PFSK-1 (cell line): Measurements from ENCODE around the gene LAMB1.

Experiments used
- FOXP2 ChIP-seq: optimal IDR thresholded peaks from 2 replicates; pipeline ENCODE3; 2011; ENCODE audit warnings: borderline replicate concordance, control low read depth, inconsistent platforms; ENCODE audit not compliant: insufficient read depth; ENCODE audit errors: extremely low read length, extremely low read depth
- POLR2AphosphoS5 ChIP-seq: IDR thresholded peaks from 2 replicates; pipeline ENCODE4 v1.6.1; 2012; ENCODE audit warnings: low read depth, mild to moderate bottlenecking, control low read depth, low read length, moderate library complexity
- SIN3A ChIP-seq: IDR thresholded peaks from 2 replicates; pipeline ENCODE4 v1.6.1; 2012; ENCODE audit warnings: mild to moderate bottlenecking, low read length, moderate library complexity, borderline replicate concordance; ENCODE audit not compliant: insufficient read depth
- TAF1 ChIP-seq: IDR thresholded peaks from 2 replicates; pipeline ENCODE4 v1.6.1; 2012; ENCODE audit warnings: low read length, control low read depth, borderline replicate concordance; ENCODE audit not compliant: insufficient read depth
- TF ChIP-seq, protein P1 (sequence below), 2 experiments: IDR thresholded peaks; 2 replicates each; pipeline versions ENCODE4 v1.6.1 to v1.8.0; 2011 to 2012; ENCODE audit warnings: low read depth in 2 of 2, low read length in 2 of 2, control low read depth in 1 of 2, inconsistent platforms in 1 of 2, mild to moderate bottlenecking in 1 of 2, moderate library complexity in 1 of 2; ENCODE audit not compliant: insufficient read depth in 1 of 2

The LAMB1 gene

DNA sequence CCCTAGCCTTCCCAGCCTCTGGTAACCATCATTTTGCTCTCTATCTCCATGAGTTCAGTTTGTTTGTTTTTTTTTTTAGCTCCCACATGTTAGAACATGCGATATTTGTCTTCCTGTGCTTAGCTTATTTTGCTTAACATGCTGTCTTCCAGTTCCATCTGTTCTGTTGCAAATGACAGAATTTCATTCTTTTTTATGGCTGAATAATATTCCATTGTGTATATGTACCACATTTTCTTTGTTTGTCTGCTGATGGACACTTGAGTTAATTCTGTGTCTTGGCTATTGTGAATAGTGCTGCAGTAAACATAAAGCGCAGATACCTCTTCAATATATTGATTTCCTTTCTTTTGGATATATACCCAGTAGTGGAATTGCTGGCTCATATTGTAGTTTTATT lies 91.0 kb downstream of the LAMB1 start:
- no peak for TF ChIP-seq SIN3A
- TF ChIP-seq, protein P1, sequence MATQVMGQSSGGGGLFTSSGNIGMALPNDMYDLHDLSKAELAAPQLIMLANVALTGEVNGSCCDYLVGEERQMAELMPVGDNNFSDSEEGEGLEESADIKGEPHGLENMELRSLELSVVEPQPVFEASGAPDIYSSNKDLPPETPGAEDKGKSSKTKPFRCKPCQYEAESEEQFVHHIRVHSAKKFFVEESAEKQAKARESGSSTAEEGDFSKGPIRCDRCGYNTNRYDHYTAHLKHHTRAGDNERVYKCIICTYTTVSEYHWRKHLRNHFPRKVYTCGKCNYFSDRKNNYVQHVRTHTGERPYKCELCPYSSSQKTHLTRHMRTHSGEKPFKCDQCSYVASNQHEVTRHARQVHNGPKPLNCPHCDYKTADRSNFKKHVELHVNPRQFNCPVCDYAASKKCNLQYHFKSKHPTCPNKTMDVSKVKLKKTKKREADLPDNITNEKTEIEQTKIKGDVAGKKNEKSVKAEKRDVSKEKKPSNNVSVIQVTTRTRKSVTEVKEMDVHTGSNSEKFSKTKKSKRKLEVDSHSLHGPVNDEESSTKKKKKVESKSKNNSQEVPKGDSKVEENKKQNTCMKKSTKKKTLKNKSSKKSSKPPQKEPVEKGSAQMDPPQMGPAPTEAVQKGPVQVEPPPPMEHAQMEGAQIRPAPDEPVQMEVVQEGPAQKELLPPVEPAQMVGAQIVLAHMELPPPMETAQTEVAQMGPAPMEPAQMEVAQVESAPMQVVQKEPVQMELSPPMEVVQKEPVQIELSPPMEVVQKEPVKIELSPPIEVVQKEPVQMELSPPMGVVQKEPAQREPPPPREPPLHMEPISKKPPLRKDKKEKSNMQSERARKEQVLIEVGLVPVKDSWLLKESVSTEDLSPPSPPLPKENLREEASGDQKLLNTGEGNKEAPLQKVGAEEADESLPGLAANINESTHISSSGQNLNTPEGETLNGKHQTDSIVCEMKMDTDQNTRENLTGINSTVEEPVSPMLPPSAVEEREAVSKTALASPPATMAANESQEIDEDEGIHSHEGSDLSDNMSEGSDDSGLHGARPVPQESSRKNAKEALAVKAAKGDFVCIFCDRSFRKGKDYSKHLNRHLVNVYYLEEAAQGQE (IDR thresholded peaks at IDR 0.05; ENCODE audit: insufficient read depth in 1 of 2, low read depth in 2 of 2, low read length in 2 of 2), result no peak
- TF ChIP-seq TAF1, result no peak
- TF ChIP-seq FOXP2, result no peak
- TF ChIP-seq POLR2AphosphoS5, result no peak

DNA sequence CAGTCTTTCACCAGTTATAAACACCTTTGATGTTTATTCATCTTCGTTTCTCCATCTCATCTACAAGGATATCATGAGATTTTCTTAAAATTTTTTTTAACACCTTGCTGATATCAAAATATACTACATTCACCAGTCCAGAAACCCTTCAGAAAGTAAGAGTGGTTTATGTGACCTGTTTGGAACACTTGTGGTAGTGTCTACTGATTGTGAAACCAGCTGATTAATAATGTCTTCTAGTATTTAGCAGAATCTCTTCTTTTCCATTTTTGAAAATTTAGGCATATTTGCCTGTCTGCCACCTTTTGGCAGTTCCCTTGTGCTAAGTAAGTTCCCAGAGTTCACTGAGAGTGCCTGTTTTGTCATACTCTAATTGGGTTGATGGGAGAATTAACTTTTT lies 93.5 kb downstream of the LAMB1 start:
- TF ChIP-seq TAF1, result no peak

DNA sequence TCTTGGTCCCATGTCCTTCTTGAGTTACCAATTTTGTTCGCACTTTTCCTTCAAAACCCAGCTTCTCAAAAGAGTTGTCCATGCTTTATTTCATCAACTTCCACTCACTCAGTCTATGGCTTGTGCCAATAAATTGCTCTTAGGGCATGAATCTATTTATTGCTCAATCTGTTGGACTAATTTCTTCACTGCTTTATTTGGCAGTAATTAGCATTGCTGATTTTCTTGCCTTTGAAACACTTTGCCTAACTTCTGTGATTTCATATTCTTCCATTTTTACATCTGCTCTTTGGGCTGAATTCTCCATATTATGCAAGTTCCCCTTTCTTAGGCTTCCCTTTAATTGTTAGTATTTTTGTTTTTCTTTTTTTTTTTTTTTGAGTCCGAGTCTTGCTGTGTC lies 95.2 kb downstream of the LAMB1 start:
- no peak for TF ChIP-seq POLR2AphosphoS5
- no peak for TF ChIP-seq FOXP2
- TF ChIP-seq, protein P1 (IDR thresholded peaks at IDR 0.05; ENCODE audit: insufficient read depth in 1 of 2, low read depth in 2 of 2, low read length in 2 of 2), result no peak

DNA sequence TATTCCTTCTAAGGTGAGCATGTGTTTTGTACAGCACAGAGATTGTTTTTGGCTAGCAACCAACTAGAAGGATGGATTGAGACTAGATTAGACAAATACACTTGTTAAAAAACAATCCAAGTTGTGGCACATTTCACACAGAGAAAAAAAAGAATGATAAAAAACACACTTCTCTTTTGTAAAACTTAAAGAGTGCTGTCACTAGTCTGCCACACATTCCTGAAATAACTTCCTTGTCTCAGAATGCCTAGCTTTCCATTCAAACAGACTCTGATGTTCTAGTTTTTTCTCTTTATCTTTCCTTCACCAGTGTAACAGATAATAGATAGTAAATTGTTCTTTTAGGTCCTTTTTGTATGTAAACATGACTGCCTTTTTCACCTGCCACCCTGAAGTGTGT lies 100.6 kb downstream of the LAMB1 start:
- TF ChIP-seq POLR2AphosphoS5, result no peak
- TF ChIP-seq TAF1, result no peak
- TF ChIP-seq, protein P1 (IDR thresholded peaks at IDR 0.05; ENCODE audit: insufficient read depth in 1 of 2, low read depth in 2 of 2, low read length in 2 of 2), result no peak
- no peak for TF ChIP-seq SIN3A
- no peak for TF ChIP-seq FOXP2

DNA sequence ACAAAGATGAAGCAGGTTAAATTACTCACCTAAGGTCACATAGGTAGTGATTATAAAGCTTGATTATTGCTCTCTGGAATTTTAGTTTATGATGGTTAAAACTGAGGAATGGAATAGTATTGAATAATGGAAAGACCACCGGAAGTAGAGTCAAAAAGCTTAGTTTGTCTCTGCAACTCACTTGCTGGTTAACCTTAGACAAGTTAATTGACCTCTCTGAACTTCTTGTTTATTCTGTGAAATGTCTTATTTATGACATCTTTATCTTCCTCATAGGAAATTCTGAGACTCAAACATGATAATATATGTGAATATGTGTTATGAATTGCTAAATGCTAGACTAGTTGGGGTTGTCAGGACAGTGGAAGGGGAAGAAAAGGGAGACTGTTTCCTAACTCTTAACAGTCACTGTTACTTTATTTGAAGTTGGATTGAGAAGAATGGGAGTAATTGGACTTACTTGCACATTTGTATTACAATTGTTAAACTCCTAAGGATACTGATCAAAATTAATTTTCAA lies 102.4 kb downstream of the LAMB1 start:
- TF ChIP-seq FOXP2, result no peak
- no peak for TF ChIP-seq POLR2AphosphoS5
- TF ChIP-seq SIN3A, result no peak
- TF ChIP-seq, protein P1 (IDR thresholded peaks at IDR 0.05; ENCODE audit: insufficient read depth in 1 of 2, low read depth in 2 of 2, low read length in 2 of 2), result no peak
- no peak for TF ChIP-seq TAF1
